Natural killer cell (primary cell): ENCODE results near the gene ATP6V1A. TPM values are rescaled to one million over a fixed set of nuclear protein-coding genes. Genes with fewer than 3 reads are reported as not detected.

Experiments used
- ATAC-seq, 3 donors: fragments of 150-1000 bp in 2 of 3; fragments of 200-7000 bp in 1 of 3; cut with Tn5 transposase; 1 replicate in 1 of 3; 2 replicates in 2 of 3; pipeline ENCODE4 v1.10.0; 2021; ENCODE audit warnings: mild to moderate bottlenecking in 2 of 3, moderate library complexity in 2 of 3
- DNase-seq, 2 donors: peaks; one replicate each; pipeline versions ENCODE4 v3.0.0 to v3.0.0-alpha.2; 2013 to 2021; ENCODE audit warnings: mixed read lengths in 1 of 2
- H3K27ac ChIP-seq: one replicate; pipeline ENCODE4 v1.5.1; 2013; ENCODE audit warnings: mild to moderate bottlenecking, low read length
- H3K27me3 ChIP-seq: one replicate; pipeline ENCODE4 v1.6.1; 2013; ENCODE audit warnings: low read length; ENCODE audit not compliant: control insufficient read depth, insufficient read depth
- H3K36me3 ChIP-seq: one replicate; pipeline ENCODE4 v1.6.1; 2013; ENCODE audit warnings: low read length; ENCODE audit not compliant: control insufficient read depth, insufficient read depth
- H3K4me1 ChIP-seq: one replicate; pipeline ENCODE4 v1.6.1; 2013; ENCODE audit warnings: low read length; ENCODE audit not compliant: control insufficient read depth, insufficient read depth
- H3K4me3 ChIP-seq: one replicate; pipeline ENCODE4 v1.5.1; 2013; ENCODE audit warnings: low read length
- H3K9me3 ChIP-seq: one replicate; pipeline ENCODE4 v1.6.1; 2013; ENCODE audit warnings: low read length; ENCODE audit not compliant: control insufficient read depth, insufficient read depth
- H3K27ac Mint-ChIP-seq, 2 donors: one replicate each; pipeline ENCODE4 v1.8.0; 2022; ENCODE audit warnings: mild to moderate bottlenecking in 2 of 2, mixed read lengths in 2 of 2, moderate library complexity in 1 of 2
- H3K27me3 Mint-ChIP-seq, 2 donors: one replicate each; pipeline ENCODE4 v1.8.0; 2022; ENCODE audit warnings: low read depth in 2 of 2, mixed read lengths in 2 of 2
- H3K36me3 Mint-ChIP-seq: one replicate; pipeline ENCODE4 v1.8.0; 2022; ENCODE audit warnings: mixed read lengths
- H3K4me1 Mint-ChIP-seq, 2 donors: one replicate each; pipeline ENCODE4 v1.8.0; 2022; ENCODE audit warnings: mixed read lengths in 2 of 2
- H3K4me3 Mint-ChIP-seq: one replicate; pipeline ENCODE4 v1.8.0; 2022; ENCODE audit warnings: mild to moderate bottlenecking, moderate library complexity, mixed read lengths
- H3K9me3 Mint-ChIP-seq, 2 donors: one replicate each; pipeline ENCODE4 v1.8.0; 2022; ENCODE audit warnings: mixed read lengths in 2 of 2
- CTCF ChIP-seq: fragments of 200-600 bp; IDR thresholded peaks from one replicate; pipeline ENCODE4 v1.8.0; 2022; ENCODE audit warnings: antibody characterized with exemption
- WGBS: methylation state at CpG from one replicate; pipeline ENCODE4 v1.1.7; 2013; ENCODE audit warnings: missing lambda C conversion rate; ENCODE audit not compliant: insufficient coverage; 5-methylcytosine and 5-hydroxymethylcytosine counted together
- intact Hi-C: fragments of 100-400 bp; cut with micrococcal nuclease; formaldehyde crosslinking; loops from one replicate; pipeline ENCODE4 v1.14.2; 2022
- total RNA-seq, 4 donors: library from RNA; stranded (reverse); fragments of 120-200 nt in 1 of 4; gene quantifications; one replicate each; pipeline versions ENCODE4 v1.2.3 to v1.2.4, GENCODE V29; 2013 to 2022

The ATP6V1A gene
- total RNA-seq, 3 donors from 2014 or later (not counting 1 experiment from before 2014, with no cell fraction given): 26.3 to 31.9 (median 30.0) TPM

DNA sequence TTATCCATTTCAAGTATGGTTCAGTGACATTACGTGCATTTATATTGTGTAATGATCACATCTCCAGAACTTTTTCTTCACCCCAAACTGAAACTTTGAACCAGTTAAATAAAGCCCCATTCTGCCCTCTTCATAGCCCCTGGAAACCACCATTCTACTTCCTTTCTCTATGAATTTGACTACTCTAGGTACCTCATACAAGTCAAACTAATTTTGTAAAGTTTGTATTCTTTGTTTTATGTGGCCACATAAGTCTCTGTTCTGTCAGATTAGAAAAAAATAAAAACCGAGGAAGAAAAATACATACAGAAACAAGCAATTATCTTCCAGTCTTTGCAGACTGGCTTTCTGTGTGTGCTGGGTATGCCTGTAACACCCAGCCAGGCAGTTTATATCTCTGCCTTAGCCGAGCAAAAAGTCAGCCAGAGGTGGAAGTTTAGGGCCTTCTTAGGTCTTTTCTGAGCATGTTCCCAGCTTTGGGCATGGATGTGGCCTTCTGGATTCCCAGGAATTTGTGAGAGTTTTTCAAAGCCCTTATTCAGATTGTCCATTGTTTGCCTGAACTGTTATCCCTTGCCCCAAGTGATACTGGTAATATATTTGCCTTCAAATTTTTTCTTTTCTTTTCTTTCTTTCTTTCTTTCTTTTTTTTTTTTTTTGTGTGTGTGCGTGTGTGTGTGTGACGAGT, 85.8 kb downstream of the ATP6V1A start:
- Mint-ChIP-seq H3K9me3 (peaks cover 3 to 4% of the 10 kb centered on the region in 2 donors), H3K36me3 (peaks cover 7% of the 10 kb centered on the region), H3K4me3 (no peak overlapping the region), H3K4me1 (peaks cover 0 to 7% of the 10 kb centered on the region in 2 donors), H3K27ac (no peak overlapping the region), H3K27me3 (peaks cover 0 to 2% of the 10 kb centered on the region in 2 donors)
- Histone ChIP-seq H3K9me3 (no peaks in the 10 kb centered on the region), H3K4me3 (no peak overlapping the region), H3K27ac (no peak overlapping the region), H3K27me3 (no peaks in the 10 kb centered on the region), H3K36me3 (no peaks in the 10 kb centered on the region), H3K4me1 (peaks cover 10% of the 10 kb centered on the region)
- DNase-seq (peak in 1 of 2 donors; percentile 15), ATAC-seq (no peak)
- 74% methylated on average over 4 of the region's 5 CpGs for WGBS
- no peak for TF ChIP-seq CTCF
- intact Hi-C loops: no loop called here

DNA sequence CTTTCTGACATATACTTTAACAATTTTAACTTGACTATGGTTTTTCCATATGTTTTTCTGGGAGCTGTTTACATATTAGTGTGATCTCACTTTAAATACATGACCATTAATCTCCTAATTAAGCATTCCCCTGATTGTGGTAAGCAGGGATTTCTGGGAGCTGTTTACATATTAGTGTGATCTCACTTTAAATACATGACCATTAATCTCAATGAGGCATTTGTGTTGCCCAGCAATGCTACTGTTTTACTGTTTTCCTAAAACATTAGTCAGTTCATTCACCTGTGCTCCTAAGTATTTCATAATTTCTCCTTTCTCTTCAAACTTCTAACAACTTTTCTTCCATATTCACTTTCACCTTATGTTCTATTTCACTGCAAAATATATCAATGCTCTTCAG, 88.1 kb downstream of the ATP6V1A start:
- Histone ChIP-seq H3K27me3 (no peaks in the 10 kb centered on the region), H3K4me1 (peaks cover 17% of the 10 kb centered on the region), H3K27ac (no peak overlapping the region), H3K9me3 (no peaks in the 10 kb centered on the region), H3K4me3 (no peak overlapping the region), H3K36me3 (no peaks in the 10 kb centered on the region)
- no peak for TF ChIP-seq CTCF
- ATAC-seq (no peak), DNase-seq (no peak)
- peaks cover 0 to 2% of the 10 kb centered on the region in 2 donors for H3K27me3 Mint-ChIP-seq
- peaks cover 7% of the 10 kb centered on the region for H3K36me3 Mint-ChIP-seq
- no peak overlapping the region for H3K27ac Mint-ChIP-seq
- peaks cover 8 to 14% of the 10 kb centered on the region in 2 donors for H3K4me1 Mint-ChIP-seq
- peaks cover 3 to 4% of the 10 kb centered on the region in 2 donors for H3K9me3 Mint-ChIP-seq
- intact Hi-C loops: no loop called here
- H3K4me3 Mint-ChIP-seq: no peak overlapping the region

DNA sequence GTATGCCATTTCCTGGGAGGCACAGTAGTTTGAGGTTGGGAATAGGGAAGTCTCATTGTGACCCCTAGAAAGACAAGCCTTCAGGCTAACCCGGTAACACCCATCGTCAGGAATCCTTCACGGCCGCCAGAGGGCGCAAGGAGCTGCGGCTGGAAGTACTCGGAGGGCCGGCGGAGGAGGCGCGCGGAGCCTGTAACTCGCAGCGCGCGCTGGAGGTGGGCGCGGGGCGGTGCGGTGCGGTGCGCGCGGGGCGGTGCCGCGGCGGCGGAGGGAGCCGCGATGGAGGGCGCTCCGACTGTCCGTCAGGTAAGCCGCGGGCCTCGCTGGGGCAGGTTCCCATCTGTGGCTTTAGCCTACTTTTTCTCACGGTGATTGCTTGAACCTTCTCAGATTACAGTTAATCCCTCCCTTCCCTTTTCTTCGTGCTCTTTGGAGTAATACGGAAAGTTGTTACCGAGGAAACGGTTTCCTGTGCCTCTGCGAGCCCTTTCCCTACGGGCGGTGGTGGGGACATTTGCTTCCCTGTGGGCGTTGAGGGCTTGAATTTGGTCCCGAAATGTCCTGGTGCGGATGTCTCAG, 91.9 kb downstream of the ATP6V1A start, which contains the start of gene GRAMD1C:
TSS of gene GRAMD1C (plus strand) at position 158 of the 579 bp plus-strand sequence. CDS start at position 280, 122 bp downstream.
- Histone ChIP-seq H3K4me1 (peaks cover 10% of the 10 kb centered on the region), H3K27ac (peak within 1 kb of the TSS; percentile 15), H3K27me3 (no peaks in the 10 kb centered on the region), H3K36me3 (no peaks in the 10 kb centered on the region), H3K9me3 (no peaks in the 10 kb centered on the region), H3K4me3 (peak within 1 kb of the TSS; percentile 50)
- ATAC-seq: peak; percentile 98 to 100 (median 99)
- Mint-ChIP-seq H3K4me3 (peak within 1 kb of the TSS; percentile 87), H3K4me1 (peaks cover 7 to 8% of the 10 kb centered on the region in 2 donors), H3K9me3 (no peaks in the 10 kb centered on the region), H3K27me3 (peaks cover 0 to 2% of the 10 kb centered on the region in 2 donors), H3K36me3 (no peaks in the 10 kb centered on the region), H3K27ac (peak within 1 kb of the TSS in 1 of 2 donors; percentile 74)
- peak; percentile 82 to 95 for DNase-seq
- TF ChIP-seq CTCF: peak; percentile 86
- intact Hi-C loops: loop anchor here (1.0 to 2.0 kb wide), 4 partner anchors 75 to 218 kb away; partner anchors contain the start of genes CCDC191 and QTRT2
- 2% methylated on average over 47 of the region's 48 CpGs for WGBS
